GM23338 (cell line): Measurements from ENCODE around the gene VPS39. TPM values are rescaled to one million over a fixed set of nuclear protein-coding genes. Genes with fewer than 3 reads are reported as not detected.

Experiments
- ATAC-seq: fragments of 200-7000 bp; cut with Tn5 transposase; 3 replicates; pipeline ENCODE4 v1.9.1; 2020
- DNase-seq: peaks from one replicate; pipeline ENCODE4 v3.0.0-alpha.2; 2015; ENCODE audit warnings: low spot score
- H2AFZ ChIP-seq: fragments of 200-600 bp; sonication (generic); 2 replicates; pipeline ENCODE4 v1.8.0; 2016; ENCODE audit warnings: antibody characterized with exemption, mild to moderate bottlenecking, moderate library complexity
- H3F3A ChIP-seq: fragments of 200-600 bp; sonication (generic); replicated peaks from 2 replicates; pipeline ENCODE4 v1.8.0; 2017; ENCODE audit warnings: antibody characterized with exemption, mixed run types, low read depth
- H3K27ac ChIP-seq: fragments of 200-600 bp; sonication (generic); 2 replicates; pipeline ENCODE4 v1.6.1; 2016; ENCODE audit warnings: low read depth
- H3K27me3 ChIP-seq: fragments of 200-600 bp; sonication (generic); 2 replicates; pipeline ENCODE4 v1.8.0; 2016; ENCODE audit warnings: mild to moderate bottlenecking, mixed run types, moderate library complexity; ENCODE audit not compliant: insufficient read depth
- H3K36me3 ChIP-seq: fragments of 200-600 bp; sonication (generic); 2 replicates; pipeline ENCODE4 v1.8.0; 2016; ENCODE audit warnings: mild to moderate bottlenecking; ENCODE audit not compliant: insufficient read depth
- H3K4me1 ChIP-seq: fragments of 200-600 bp; sonication (generic); 2 replicates; pipeline ENCODE4 v1.8.0; 2016; ENCODE audit warnings: mild to moderate bottlenecking, moderate library complexity; ENCODE audit not compliant: insufficient read depth
- H3K4me2 ChIP-seq: fragments of 200-600 bp; sonication (generic); 2 replicates; pipeline ENCODE4 v1.7.1; 2017; ENCODE audit warnings: mixed run types
- H3K4me3 ChIP-seq: fragments of 200-600 bp; sonication (generic); 2 replicates; pipeline ENCODE4 v1.6.1; 2016; ENCODE audit warnings: mixed run types
- H3K79me2 ChIP-seq: fragments of 200-600 bp; sonication (generic); replicated peaks from 2 replicates; pipeline ENCODE4 v1.8.0; 2017; ENCODE audit warnings: mild to moderate bottlenecking; ENCODE audit not compliant: insufficient read depth
- H3K9me2 ChIP-seq: fragments of 200-600 bp; sonication (generic); 2 replicates; pipeline ENCODE4 v1.8.0; 2017; ENCODE audit not compliant: insufficient read depth
- H4K20me1 ChIP-seq: fragments of 200-600 bp; sonication (generic); replicated peaks from 2 replicates; pipeline ENCODE4 v1.8.0; 2017; ENCODE audit warnings: mild to moderate bottlenecking; ENCODE audit not compliant: insufficient read depth
- H3K27ac Mint-ChIP-seq: 2 replicates; pipeline ENCODE4 v1.8.0; 2020; ENCODE audit warnings: inconsistent platforms, mild to moderate bottlenecking, moderate library complexity, mixed read lengths
- H3K27me3 Mint-ChIP-seq: 3 replicates; pipeline ENCODE4 v1.8.0; 2022; ENCODE audit warnings: low read depth, mild to moderate bottlenecking, moderate library complexity, mixed read lengths, inconsistent platforms; ENCODE audit not compliant: insufficient read depth, poor library complexity
- H3K36me3 Mint-ChIP-seq: 3 replicates; pipeline ENCODE4 v1.8.0; 2021; ENCODE audit warnings: low read depth, mild to moderate bottlenecking, inconsistent platforms, moderate library complexity, mixed read lengths
- H3K4me1 Mint-ChIP-seq: 3 replicates; pipeline ENCODE4 v1.8.0; 2020; ENCODE audit warnings: mild to moderate bottlenecking, inconsistent platforms, mixed read lengths
- H3K4me3 Mint-ChIP-seq: 3 replicates; pipeline ENCODE4 v1.8.0; 2021; ENCODE audit warnings: moderate library complexity, mild to moderate bottlenecking, inconsistent platforms, mixed read lengths
- H3K9me3 Mint-ChIP-seq: 3 replicates; pipeline ENCODE4 v1.8.0; 2020; ENCODE audit warnings: moderate library complexity, mild to moderate bottlenecking, inconsistent platforms, mixed read lengths
- CREB1 ChIP-seq: fragments of 250-450 bp; sonication (Bioruptor Pico); IDR thresholded peaks from 2 replicates; pipeline ENCODE4 v1.5.0; 2020; ENCODE audit warnings: low read depth, mild to moderate bottlenecking, moderate library complexity
- EZH2 ChIP-seq: fragments of 200-600 bp; sonication (generic); IDR thresholded peaks from one replicate; pipeline ENCODE4 v1.8.0; 2017; ENCODE audit warnings: antibody characterized with exemption, mild to moderate bottlenecking, low read depth; ENCODE audit not compliant: unreplicated experiment
- JUNB ChIP-seq: IDR thresholded peaks from one replicate; pipeline ENCODE4 v1.6.1; 2016; ENCODE audit warnings: antibody characterized with exemption; ENCODE audit not compliant: unreplicated experiment
- NANOG ChIP-seq: IDR thresholded peaks from 2 replicates; pipeline ENCODE4 v1.6.1; 2016; ENCODE audit warnings: antibody characterized with exemption, borderline replicate concordance
- POLR2AphosphoS5 ChIP-seq: IDR thresholded peaks from 2 replicates; pipeline ENCODE4 v1.6.1; 2016; ENCODE audit warnings: antibody characterized with exemption, low read depth
- STAT1 ChIP-seq: IDR thresholded peaks from one replicate; pipeline ENCODE4 v1.6.1; 2016; ENCODE audit warnings: antibody characterized with exemption; ENCODE audit not compliant: unreplicated experiment
- ZNF114 ChIP-seq: fragments of 250-450 bp; sonication (Bioruptor Pico); IDR thresholded peaks from 2 replicates; pipeline ENCODE4 v1.5.0; 2020; ENCODE audit warnings: mild to moderate bottlenecking, moderate library complexity
- ZNF331 ChIP-seq: fragments of 250-450 bp; sonication (Bioruptor Pico); IDR thresholded peaks from 2 replicates; pipeline ENCODE4 v1.5.0; 2020; ENCODE audit warnings: low read depth, mild to moderate bottlenecking, moderate library complexity
- polyA plus RNA-seq: library from polyadenylated mRNA; unstranded; fragments of >200 nt; fragmentation: Nextera tagmentation; extraction: Ambion mirVana; gene quantifications from 2 replicates; pipeline ENCODE4 v1.2.1, GENCODE V29; 2016
- total RNA-seq: library from RNA; depleted of rRNA; stranded (reverse); fragments of >200 nt; shearing (Covaris generic); gene quantifications from 2 replicates; pipeline ENCODE4 v1.2.3, GENCODE V29; 2014
- TF ChIP-seq, protein P1 (sequence below): IDR thresholded peaks from one replicate; pipeline ENCODE4 v1.6.1; 2018; ENCODE audit warnings: antibody characterized with exemption; ENCODE audit not compliant: unreplicated experiment
- TF ChIP-seq, protein P2 (sequence below), 2 experiments: fragments of 200-600 bp in 1 of 2; sonication (generic) in 1 of 2; conservative IDR thresholded peaks; 2 replicates each; pipeline versions ENCODE4 v1.5.1 to v1.6.1; 2016 to 2017; ENCODE audit warnings: antibody characterized with exemption in 2 of 2, low read depth in 2 of 2, mild to moderate bottlenecking in 2 of 2, moderate library complexity in 1 of 2

VPS39 gene
- total and polyA plus RNA-seq, 2 experiments from 2014 or later = 14.9 to 45.1 TPM

DNA sequence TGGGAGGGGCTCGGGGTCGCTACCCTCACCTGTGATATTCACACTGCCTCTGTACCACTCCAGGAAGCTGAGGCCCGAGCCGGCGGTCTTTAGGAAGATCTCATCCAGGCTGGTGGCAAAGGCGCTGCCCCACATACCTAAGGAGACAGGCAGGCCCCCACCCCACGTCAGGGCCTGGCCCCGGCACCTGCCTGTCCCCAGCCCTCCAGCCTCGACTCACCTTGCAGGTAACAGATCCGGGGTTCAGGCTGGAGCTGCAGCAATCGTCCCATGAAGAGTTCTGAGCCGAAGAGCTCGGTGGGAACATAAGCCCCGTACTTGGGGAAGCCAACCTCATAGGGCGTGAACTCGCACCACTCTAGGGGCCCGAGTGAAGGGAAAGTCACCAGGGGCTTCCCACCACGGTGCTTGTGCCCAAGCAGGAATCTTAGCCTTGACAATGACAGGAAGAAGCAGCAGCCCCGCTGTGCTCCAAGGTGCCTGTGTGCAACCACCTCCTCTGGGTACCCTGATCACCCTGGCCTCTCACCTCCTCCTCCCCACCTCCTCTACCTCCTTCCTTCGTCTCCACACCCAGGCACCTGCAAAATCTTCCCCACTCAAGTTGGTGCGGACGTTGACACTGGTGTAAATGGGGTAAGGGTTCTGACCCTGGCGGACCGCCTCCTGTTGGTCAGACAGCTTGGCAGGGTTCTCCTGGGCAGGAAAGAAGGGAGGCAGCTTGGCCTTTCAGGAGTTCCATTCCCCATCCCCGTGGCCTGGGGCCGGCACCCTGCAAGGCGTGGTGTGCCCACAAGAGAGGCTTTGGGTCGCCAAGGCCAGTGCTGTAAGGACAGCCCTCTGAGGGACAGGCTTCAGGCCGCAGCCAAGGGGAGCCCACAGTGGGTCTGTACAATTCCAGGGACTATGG, 62.3 kb downstream of the VPS39 start:
- H3K27ac ChIP-seq = no peak overlapping the region
- no peaks in the 10 kb centered on the region; the same call in 2 of the 3 replicates for H3K4me1 Mint-ChIP-seq
- H3K4me2 ChIP-seq = no peak overlapping the region
- H3K9me2 ChIP-seq = no peaks in the 10 kb centered on the region
- H2AFZ ChIP-seq = no peak overlapping the region
- TF ChIP-seq ZNF114 = no peak
- TF ChIP-seq, protein P1, sequence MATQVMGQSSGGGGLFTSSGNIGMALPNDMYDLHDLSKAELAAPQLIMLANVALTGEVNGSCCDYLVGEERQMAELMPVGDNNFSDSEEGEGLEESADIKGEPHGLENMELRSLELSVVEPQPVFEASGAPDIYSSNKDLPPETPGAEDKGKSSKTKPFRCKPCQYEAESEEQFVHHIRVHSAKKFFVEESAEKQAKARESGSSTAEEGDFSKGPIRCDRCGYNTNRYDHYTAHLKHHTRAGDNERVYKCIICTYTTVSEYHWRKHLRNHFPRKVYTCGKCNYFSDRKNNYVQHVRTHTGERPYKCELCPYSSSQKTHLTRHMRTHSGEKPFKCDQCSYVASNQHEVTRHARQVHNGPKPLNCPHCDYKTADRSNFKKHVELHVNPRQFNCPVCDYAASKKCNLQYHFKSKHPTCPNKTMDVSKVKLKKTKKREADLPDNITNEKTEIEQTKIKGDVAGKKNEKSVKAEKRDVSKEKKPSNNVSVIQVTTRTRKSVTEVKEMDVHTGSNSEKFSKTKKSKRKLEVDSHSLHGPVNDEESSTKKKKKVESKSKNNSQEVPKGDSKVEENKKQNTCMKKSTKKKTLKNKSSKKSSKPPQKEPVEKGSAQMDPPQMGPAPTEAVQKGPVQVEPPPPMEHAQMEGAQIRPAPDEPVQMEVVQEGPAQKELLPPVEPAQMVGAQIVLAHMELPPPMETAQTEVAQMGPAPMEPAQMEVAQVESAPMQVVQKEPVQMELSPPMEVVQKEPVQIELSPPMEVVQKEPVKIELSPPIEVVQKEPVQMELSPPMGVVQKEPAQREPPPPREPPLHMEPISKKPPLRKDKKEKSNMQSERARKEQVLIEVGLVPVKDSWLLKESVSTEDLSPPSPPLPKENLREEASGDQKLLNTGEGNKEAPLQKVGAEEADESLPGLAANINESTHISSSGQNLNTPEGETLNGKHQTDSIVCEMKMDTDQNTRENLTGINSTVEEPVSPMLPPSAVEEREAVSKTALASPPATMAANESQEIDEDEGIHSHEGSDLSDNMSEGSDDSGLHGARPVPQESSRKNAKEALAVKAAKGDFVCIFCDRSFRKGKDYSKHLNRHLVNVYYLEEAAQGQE = no peak
- no peak for TF ChIP-seq STAT1
- TF ChIP-seq ZNF331 = no peak
- H3K9me3 Mint-ChIP-seq = peaks cover 2% of the 10 kb centered on the region; the same call in 2 of the 3 replicates
- no peaks in the 10 kb centered on the region for H3K36me3 ChIP-seq
- DNase-seq (no peak), ATAC-seq (no peak)
- H3K27ac Mint-ChIP-seq = no peak overlapping the region
- no peaks in the 10 kb centered on the region for H4K20me1 ChIP-seq
- H3K4me1 ChIP-seq = no peaks in the 10 kb centered on the region
- H3K27me3 ChIP-seq = no peaks in the 10 kb centered on the region
- no peaks in the 10 kb centered on the region for H3F3A ChIP-seq
- no peak overlapping the region for H3K4me3 ChIP-seq
- H3K4me3 Mint-ChIP-seq = no peak overlapping the region
- H3K36me3 Mint-ChIP-seq = no peaks in the 10 kb centered on the region
- H3K79me2 ChIP-seq = no peaks in the 10 kb centered on the region
- H3K27me3 Mint-ChIP-seq = peaks cover 4% of the 10 kb centered on the region

DNA sequence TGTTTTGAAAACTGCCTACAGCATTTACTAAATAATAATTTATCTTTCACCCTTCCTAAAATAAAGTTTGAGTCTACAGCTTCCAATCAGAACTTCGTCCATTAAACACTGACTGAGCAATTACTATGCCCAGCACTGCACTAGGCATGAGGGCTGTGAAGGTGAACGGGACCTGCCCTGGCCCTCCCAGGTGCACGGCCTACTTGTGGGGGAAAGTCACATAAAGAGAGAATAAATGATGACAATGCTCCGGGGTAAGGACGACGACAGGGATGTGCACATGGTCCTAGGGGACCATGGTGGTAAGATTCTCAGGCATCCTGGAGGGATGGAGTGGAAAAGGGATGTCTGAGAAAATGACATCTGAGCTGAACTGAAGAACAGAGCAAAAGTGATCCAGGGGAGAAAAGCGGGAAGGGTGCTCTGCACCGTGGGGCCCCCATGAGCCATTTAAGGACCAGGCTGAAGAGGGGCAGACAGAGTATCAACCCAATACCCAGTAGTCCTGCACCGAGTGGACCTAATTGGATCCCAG, 63.2 kb downstream of the VPS39 start:
- no peaks in the 10 kb centered on the region for H3K36me3 ChIP-seq
- no peak overlapping the region for H3K4me3 ChIP-seq
- TF ChIP-seq EZH2 (no peak), POLR2AphosphoS5 (no peak), STAT1 (no peak), JUNB (no peak), ZNF114 (no peak), ZNF331 (no peak), CREB1 (CRISPR knock-in tag) (no peak), NANOG (no peak)
- TF ChIP-seq, protein P2, sequence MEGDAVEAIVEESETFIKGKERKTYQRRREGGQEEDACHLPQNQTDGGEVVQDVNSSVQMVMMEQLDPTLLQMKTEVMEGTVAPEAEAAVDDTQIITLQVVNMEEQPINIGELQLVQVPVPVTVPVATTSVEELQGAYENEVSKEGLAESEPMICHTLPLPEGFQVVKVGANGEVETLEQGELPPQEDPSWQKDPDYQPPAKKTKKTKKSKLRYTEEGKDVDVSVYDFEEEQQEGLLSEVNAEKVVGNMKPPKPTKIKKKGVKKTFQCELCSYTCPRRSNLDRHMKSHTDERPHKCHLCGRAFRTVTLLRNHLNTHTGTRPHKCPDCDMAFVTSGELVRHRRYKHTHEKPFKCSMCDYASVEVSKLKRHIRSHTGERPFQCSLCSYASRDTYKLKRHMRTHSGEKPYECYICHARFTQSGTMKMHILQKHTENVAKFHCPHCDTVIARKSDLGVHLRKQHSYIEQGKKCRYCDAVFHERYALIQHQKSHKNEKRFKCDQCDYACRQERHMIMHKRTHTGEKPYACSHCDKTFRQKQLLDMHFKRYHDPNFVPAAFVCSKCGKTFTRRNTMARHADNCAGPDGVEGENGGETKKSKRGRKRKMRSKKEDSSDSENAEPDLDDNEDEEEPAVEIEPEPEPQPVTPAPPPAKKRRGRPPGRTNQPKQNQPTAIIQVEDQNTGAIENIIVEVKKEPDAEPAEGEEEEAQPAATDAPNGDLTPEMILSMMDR (conservative IDR thresholded peaks at IDR 0.05; ENCODE audit: low read depth in 2 of 2) = no peak
- no peaks in the 10 kb centered on the region for H3K79me2 ChIP-seq
- peaks cover 4% of the 10 kb centered on the region for H3K27me3 Mint-ChIP-seq
- no peaks in the 10 kb centered on the region for H3F3A ChIP-seq
- no peaks in the 10 kb centered on the region for H3K9me2 ChIP-seq
- no peaks in the 10 kb centered on the region for H3K4me1 ChIP-seq
- ATAC-seq = no peak
- H3K4me3 Mint-ChIP-seq = no peak overlapping the region
- H3K27ac Mint-ChIP-seq = no peak overlapping the region
- H3K9me3 Mint-ChIP-seq = peaks cover 6% of the 10 kb centered on the region; the same call in 2 of the 3 replicates
- no peak overlapping the region for H2AFZ ChIP-seq
- H3K27ac ChIP-seq = no peak overlapping the region
- H3K27me3 ChIP-seq = no peaks in the 10 kb centered on the region
- no peaks in the 10 kb centered on the region; the same call in 2 of the 3 replicates for H3K4me1 Mint-ChIP-seq
- DNase-seq = no peak
- H3K4me2 ChIP-seq = no peak overlapping the region
- no peaks in the 10 kb centered on the region for H3K36me3 Mint-ChIP-seq
- no peaks in the 10 kb centered on the region for H4K20me1 ChIP-seq
